ENCODE data around the gene SPEF2.

Gene SPEF2

GRCh38 chr5:35813521-35813920 is 195.9 kb downstream of the SPEF2 start:
- Histone ChIP-seq H3K9me2 (replicated peaks; ENCODE audit: control insufficient read depth, low read length) (no peaks in the 10 kb centered on the region), H3F3A (ENCODE audit: control insufficient read depth, insufficient read depth) (no peaks in the 10 kb centered on the region), H3K36me3 (ENCODE audit: control insufficient read depth, low read length) (no peaks in the 10 kb centered on the region), H3K9me3 (ENCODE audit: control insufficient read depth, insufficient read depth, low read length) (no peaks in the 10 kb centered on the region), H3K4me2 (ENCODE audit: low read length) (no peak overlapping the region), H3K79me2 (ENCODE audit: control insufficient read depth, low read length) (no peaks in the 10 kb centered on the region), H3K27me3 (ENCODE audit: control insufficient read depth, low read length) (no peaks in the 10 kb centered on the region), H3K27ac (ENCODE audit: low read depth, low read length) (no peak overlapping the region), H4K20me1 (ENCODE audit: control insufficient read depth, insufficient read depth, low read depth, low read length) (no peaks in the 10 kb centered on the region), H3K4me1 (ENCODE audit: control insufficient read depth, low read length) (no peaks in the 10 kb centered on the region), H3K4me3 (ENCODE audit: low read length) (no peak overlapping the region)
- no peak for TF ChIP-seq CTCF (IDR thresholded peaks at IDR 0.05; ENCODE audit: low read depth, low read length, poor library complexity, severe bottlenecking)
- TF ChIP-seq EZH2phosphoT487 (IDR thresholded peaks at IDR 0.05; ENCODE audit: borderline replicate concordance, low read length) = no peak

GRCh38 chr5:35815089-35815936 is 197.7 kb downstream of the SPEF2 start:
- H3K27ac ChIP-seq (ENCODE audit: low read depth, low read length) = no peak overlapping the region

DNA sequence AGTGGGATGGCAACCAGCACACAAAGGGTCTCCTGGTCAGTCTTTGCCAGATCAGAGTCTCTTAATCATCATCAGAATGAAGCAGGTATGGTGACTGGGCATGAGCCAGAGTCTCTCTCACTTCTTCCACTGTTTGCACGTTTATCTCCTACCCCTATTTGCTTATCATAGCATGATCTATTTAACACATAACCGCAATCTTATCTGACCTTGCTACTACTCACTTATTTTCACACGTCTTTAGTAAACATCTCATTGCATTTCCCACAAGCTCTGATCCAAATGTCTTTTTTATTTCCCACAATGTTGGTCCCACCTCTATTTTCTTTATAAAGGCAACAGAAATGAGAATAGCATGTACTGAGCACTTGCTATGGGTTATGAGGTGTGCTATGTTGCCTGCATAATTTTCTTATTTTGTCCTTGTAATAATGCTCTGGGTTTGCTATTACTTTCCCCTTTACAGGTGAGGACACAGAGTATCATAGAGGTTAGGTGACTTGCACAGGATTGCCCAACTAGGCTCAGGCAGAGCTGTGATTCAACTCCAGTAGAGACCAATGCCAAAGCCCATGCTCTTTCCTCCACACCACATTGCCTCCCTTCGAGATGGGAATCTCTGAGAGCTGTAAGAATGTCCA is 199.3 kb downstream of the SPEF2 start:
- no peaks in the 10 kb centered on the region for H4K20me1 ChIP-seq (ENCODE audit: control insufficient read depth, insufficient read depth, low read depth, low read length)
- no peak overlapping the region for H3K4me2 ChIP-seq (ENCODE audit: low read length)
- no peaks in the 10 kb centered on the region for H3K36me3 ChIP-seq (ENCODE audit: control insufficient read depth, low read length)
- no peaks in the 10 kb centered on the region for H3K9me2 ChIP-seq (replicated peaks; ENCODE audit: control insufficient read depth, low read length)
- H3K9me3 ChIP-seq (ENCODE audit: control insufficient read depth, insufficient read depth, low read length) = no peaks in the 10 kb centered on the region
- no peak overlapping the region for H3K4me3 ChIP-seq (ENCODE audit: low read length)
- no peak overlapping the region for H3K27ac ChIP-seq (ENCODE audit: low read depth, low read length)
- no peaks in the 10 kb centered on the region for H3K4me1 ChIP-seq (ENCODE audit: control insufficient read depth, low read length)
- no peaks in the 10 kb centered on the region for H3K27me3 ChIP-seq (ENCODE audit: control insufficient read depth, low read length)
- H3K79me2 ChIP-seq (ENCODE audit: control insufficient read depth, low read length) = no peaks in the 10 kb centered on the region
- TF ChIP-seq EZH2phosphoT487 (IDR thresholded peaks at IDR 0.05; ENCODE audit: borderline replicate concordance, low read length) (no peak), CTCF (IDR thresholded peaks at IDR 0.05; ENCODE audit: low read depth, low read length, poor library complexity, severe bottlenecking) (no peak)
- no peaks in the 10 kb centered on the region for H3F3A ChIP-seq (ENCODE audit: control insufficient read depth, insufficient read depth)

More at GRCh38 chr5:35815089-35815936, 197.7 kb downstream of the SPEF2 start:
- TF ChIP-seq CTCF (IDR thresholded peaks at IDR 0.05; ENCODE audit: low read depth, low read length, poor library complexity, severe bottlenecking) (peak; percentile 72), EZH2phosphoT487 (IDR thresholded peaks at IDR 0.05; ENCODE audit: borderline replicate concordance, low read length) (no peak)
- no peaks in the 10 kb centered on the region for H4K20me1 ChIP-seq (ENCODE audit: control insufficient read depth, insufficient read depth, low read depth, low read length)
- H3K4me3 ChIP-seq (ENCODE audit: low read length) = no peak overlapping the region
- no peaks in the 10 kb centered on the region for H3K79me2 ChIP-seq (ENCODE audit: control insufficient read depth, low read length)
- H3K36me3 ChIP-seq (ENCODE audit: control insufficient read depth, low read length) = no peaks in the 10 kb centered on the region
- H3F3A ChIP-seq (ENCODE audit: control insufficient read depth, insufficient read depth) = no peaks in the 10 kb centered on the region
- no peaks in the 10 kb centered on the region for H3K9me2 ChIP-seq (replicated peaks; ENCODE audit: control insufficient read depth, low read length)
- no peaks in the 10 kb centered on the region for H3K4me1 ChIP-seq (ENCODE audit: control insufficient read depth, low read length)
- H3K4me2 ChIP-seq (ENCODE audit: low read length) = no peak overlapping the region
- H3K27me3 ChIP-seq (ENCODE audit: control insufficient read depth, low read length) = no peaks in the 10 kb centered on the region
- no peaks in the 10 kb centered on the region for H3K9me3 ChIP-seq (ENCODE audit: control insufficient read depth, insufficient read depth, low read length)

Data from DOHH2 (cell line).